Panc1 (cell line): ENCODE data around the gene GFAP. TPM values are rescaled to one million over a fixed set of nuclear protein-coding genes. Genes with fewer than 3 reads are reported as not detected.

ENCODE experiments used
- ATAC-seq: fragments of 200-7000 bp; cut with Tn5 transposase; 2 replicates; pipeline ENCODE4 v1.9.1; 2020; ENCODE audit warnings: mild to moderate bottlenecking, moderate library complexity
- BruUV-seq: library from RNA; stranded (reverse); fragments of 400-500 nt; replicated peaks from 2 replicates; lab custom pipeline; 2021; lab: Mats Ljungman, UMichigan
- CTCF ChIA-PET: fragments of 300-600 bp; sonication (Branson Sonifier 250); formaldehyde crosslinking; loops from one replicate; lab custom pipeline; 2022; ENCODE audit warnings: antibody characterized with exemption; lab: Charles Lee
- POLR2A ChIA-PET: fragments of 300-600 bp; sonication (Branson Sonifier 250); formaldehyde crosslinking; loops from one replicate; lab custom pipeline; 2022; ENCODE audit warnings: antibody characterized with exemption; lab: Charles Lee
- DNase-seq: peaks from one replicate; pipeline ENCODE4 v3.0.0-alpha.2; 2010; ENCODE audit warnings: low read depth, low spot score
- H3K27ac ChIP-seq: 2 replicates; pipeline ENCODE4 v1.5.1; 2011; ENCODE audit warnings: mild to moderate bottlenecking, low read length, inconsistent platforms
- H3K27me3 ChIP-seq: fragments of 200-500 bp; sonication (Bioruptor generic); 2 replicates; pipeline ENCODE4 v1.6.0; 2014; ENCODE audit warnings: low read length, inconsistent platforms; ENCODE audit not compliant: control insufficient read depth, insufficient read depth
- H3K36me3 ChIP-seq: fragments of 200-500 bp; sonication (Bioruptor generic); 2 replicates; pipeline ENCODE4 v1.5.1; 2014; ENCODE audit warnings: inconsistent platforms, mild to moderate bottlenecking, low read length, moderate library complexity; ENCODE audit not compliant: control insufficient read depth, insufficient read depth
- H3K4me1 ChIP-seq: 2 replicates; pipeline ENCODE4 v1.5.1; 2011; ENCODE audit warnings: inconsistent platforms, mild to moderate bottlenecking, low read length, moderate library complexity; ENCODE audit not compliant: control insufficient read depth, insufficient read depth
- H3K4me3 ChIP-seq, 2 experiments: 2 replicates each; pipeline ENCODE4 v1.5.1; 2011 to 2012; ENCODE audit warnings: low read depth in 2 of 2, low read length in 2 of 2, mild to moderate bottlenecking in 2 of 2, inconsistent platforms in 1 of 2, moderate library complexity in 1 of 2
- H3K9me3 ChIP-seq: fragments of 200-500 bp; sonication (Bioruptor generic); 2 replicates; pipeline ENCODE4 v1.5.1; 2014; ENCODE audit warnings: low read depth, mild to moderate bottlenecking, inconsistent platforms, low read length, moderate library complexity; ENCODE audit not compliant: control insufficient read depth, insufficient read depth
- CTCF ChIP-seq: fragments of 450-650 bp; IDR thresholded peaks from 2 replicates; pipeline ENCODE4 v1.5.1; 2017; ENCODE audit warnings: mild to moderate bottlenecking
- POLR2AphosphoS5 ChIP-seq: IDR thresholded peaks from 2 replicates; pipeline ENCODE4 v1.6.1; 2012; ENCODE audit warnings: mild to moderate bottlenecking, low read depth, low read length, moderate library complexity
- REST ChIP-seq, 2 experiments: IDR thresholded peaks; 2 replicates each; pipeline ENCODE4 v1.6.1; 2011 to 2012; ENCODE audit warnings: low read depth in 2 of 2, control low read depth in 1 of 2, low read length in 1 of 2, mild to moderate bottlenecking in 1 of 2, moderate library complexity in 1 of 2; ENCODE audit not compliant: insufficient read depth in 1 of 2
- SIN3A ChIP-seq: IDR thresholded peaks from 2 replicates; pipeline ENCODE4 v1.6.1; 2012; ENCODE audit warnings: low read depth, mild to moderate bottlenecking, low read length, moderate library complexity, borderline replicate concordance; ENCODE audit not compliant: insufficient read depth
- TCF7L2 ChIP-seq: IDR thresholded peaks from 2 replicates; pipeline ENCODE4 v1.6.1; 2011; ENCODE audit warnings: mild to moderate bottlenecking, low read depth, low read length, inconsistent platforms
- in situ Hi-C: cut with HindIII; loops from 2 replicates; pipeline ENCODE4 v1.10.0; 2016; ENCODE audit warnings: low sequenced_read_pairs, low pct_unique_long_range_greater_than_20kb
- intact Hi-C: fragments of 100-400 bp; cut with micrococcal nuclease; formaldehyde crosslinking; loops from one replicate; pipeline ENCODE4 v1.10.0; 2022; ENCODE audit not compliant: unreplicated experiment
- total RNA-seq: library from RNA; stranded (reverse); gene quantifications from one replicate; pipeline ENCODE4 v1.2.1, GENCODE V29; 2021; ENCODE audit not compliant: unreplicated experiment

GFAP gene
- total RNA-seq, 1 experiment from 2014 or later = not detected

DNA sequence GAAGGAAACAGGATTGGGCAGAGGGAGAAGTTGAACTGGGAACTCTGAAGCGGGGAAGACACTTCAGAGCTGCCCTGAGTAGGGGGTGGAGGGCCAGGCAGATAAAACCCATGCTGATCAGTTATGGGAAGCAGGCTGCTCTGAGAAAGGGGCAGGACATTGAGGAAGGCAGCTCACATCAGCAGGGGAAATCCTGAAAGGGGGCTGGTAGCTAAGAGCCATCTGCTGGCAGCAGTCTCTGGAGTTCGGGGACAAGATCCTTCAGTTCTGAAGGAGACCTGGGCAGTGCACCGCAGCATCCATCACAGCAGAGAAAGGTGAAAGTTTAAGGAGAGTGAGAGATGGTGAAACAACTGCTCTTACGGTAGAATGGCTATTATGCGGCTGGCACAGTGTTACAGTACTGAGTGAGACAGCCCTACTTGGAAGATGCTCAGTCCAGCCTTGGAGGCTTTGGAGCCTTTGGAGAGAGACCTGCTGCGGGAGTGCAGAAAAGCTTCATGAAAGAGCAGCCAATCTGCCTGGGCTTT, 37.7 kb upstream of the GFAP start:
- Histone ChIP-seq H3K36me3 (no peaks in the 10 kb centered on the region), H3K4me3 (no peak overlapping the region), H3K4me1 (no peaks in the 10 kb centered on the region), H3K9me3 (no peaks in the 10 kb centered on the region), H3K27me3 (no peaks in the 10 kb centered on the region), H3K27ac (no peak overlapping the region)
- ChIA-PET CTCF (interaction anchor here (0.7 to 1.0 kb wide), 2 partner anchors 9 to 346 kb away, joined by 3 read pairs; no protein-coding TSS in a partner anchor), POLR2A (no interaction called here)
- TF ChIP-seq POLR2AphosphoS5 = no peak
- TF ChIP-seq SIN3A = no peak
- TF ChIP-seq REST (IDR thresholded peaks at IDR 0.05; ENCODE audit: insufficient read depth in 1 of 2, low read depth in 2 of 2, low read length in 1 of 2) = no peak
- no TSS peak for BruUV-seq
- DNase-seq (no peak), ATAC-seq (no peak)
- in situ Hi-C loops = no loop called here
- intact Hi-C loops = no loop called here

GRCh38 chr17:44948315-44948795, 33.1 kb upstream of the GFAP start:
- peak overlapping the region; percentile 95 for H3K27ac ChIP-seq

DNA sequence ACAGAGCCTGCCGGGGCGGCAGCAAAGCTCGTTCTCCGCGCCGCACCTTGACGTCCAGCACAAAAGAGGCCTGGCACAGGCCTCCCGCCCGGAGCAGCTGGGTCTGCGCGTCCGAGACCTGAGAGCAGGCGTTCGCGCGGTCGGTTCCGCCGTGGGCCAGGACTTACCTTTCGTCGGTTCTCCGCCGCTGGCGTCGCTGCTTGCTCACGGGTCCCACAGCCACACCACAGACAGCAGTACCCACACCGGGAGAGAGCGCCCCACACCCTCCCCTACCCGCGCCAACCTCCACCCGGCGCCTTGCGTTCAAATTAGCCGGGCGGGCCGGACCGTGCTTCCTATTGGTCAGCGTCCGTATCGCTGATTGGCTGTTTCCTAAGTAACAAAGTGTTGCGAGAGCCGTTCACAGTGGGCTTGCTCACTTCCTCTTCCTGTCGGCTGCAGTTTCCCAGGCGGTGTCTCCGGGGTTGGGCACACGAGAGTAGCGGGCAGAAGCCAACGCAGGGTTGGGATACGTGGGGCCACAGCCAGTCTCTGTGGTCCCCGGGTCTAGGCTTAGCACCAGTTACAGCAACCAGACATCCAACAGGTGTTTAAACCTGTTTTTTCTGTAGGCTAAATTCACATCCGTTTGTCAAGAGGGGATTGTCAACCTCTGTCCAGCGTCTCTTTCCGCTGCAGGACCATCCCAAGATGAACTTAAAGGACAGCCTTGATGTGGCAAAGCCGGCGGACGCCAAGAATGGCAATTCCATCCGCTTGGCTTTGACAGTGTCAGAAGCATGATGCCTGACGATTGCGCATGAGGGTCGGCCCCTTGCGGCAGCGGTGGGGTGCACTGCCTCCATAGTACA, 32.4 kb upstream of the GFAP start, which contains the start of gene KIF18B:
KIF18B (minus strand) TSS at position 313 of the 854 bp plus-strand sequence. CDS start 11,429 bp downstream, outside the sequence.
- DNase-seq (peak; percentile 56), ATAC-seq (peak; percentile 97)
- CTCF ChIA-PET = no interaction called here
- in situ Hi-C loops (no loop called here), intact Hi-C loops (no loop called here)
- 0 out of 2 replicates have a peak, but pooled peaks cover 2% of the 10 kb centered on the region for H3K4me1 ChIP-seq
- peak within 1 kb of the TSS; percentile 95 for H3K27ac ChIP-seq
- H3K36me3 ChIP-seq = peaks cover 5% of the 10 kb centered on the region
- TSS peak; percentile 98 for BruUV-seq
- peak within 1 kb of the TSS; percentile 72 to 79 for H3K4me3 ChIP-seq
- POLR2A ChIA-PET = interaction anchor here (0.6 kb wide), 1 partner anchor 95 kb away, joined by 11 read pairs; no protein-coding TSS in a partner anchor
- no peaks in the 10 kb centered on the region for H3K27me3 ChIP-seq
- TF ChIP-seq REST (IDR thresholded peaks at IDR 0.05; ENCODE audit: insufficient read depth in 1 of 2, low read depth in 2 of 2, low read length in 1 of 2) (peak in 1 of 2 experiments; percentile 48; a peak in 1 of 4 replicates), SIN3A (peak; percentile 98), TCF7L2 (no peak), CTCF (no peak), POLR2AphosphoS5 (peak; percentile 96)
- H3K9me3 ChIP-seq = no peaks in the 10 kb centered on the region

More at GRCh38 chr17:44948315-44948795, 33.1 kb upstream of the GFAP start:
- Histone ChIP-seq H3K4me1 (0 out of 2 replicates have a peak, but pooled peaks cover 2% of the 10 kb centered on the region), H3K36me3 (peaks cover 5% of the 10 kb centered on the region), H3K27me3 (no peaks in the 10 kb centered on the region), H3K4me3 (peak overlapping the region; percentile 72 to 79), H3K9me3 (no peaks in the 10 kb centered on the region)
- in situ Hi-C loops (no loop called here), intact Hi-C loops (no loop called here)
- no peak for ATAC-seq
- DNase-seq = no peak
- ChIA-PET CTCF (no interaction called here), POLR2A (no interaction called here)
- no peak for TF ChIP-seq SIN3A
- no TSS peak for BruUV-seq
